Activated gamma-delta T cell (primary cell): ENCODE measurements around the gene NAV3.

Experiments
- DNase-seq: peaks from one replicate; lab custom pipeline; 2025; lab: John Stamatoyannopoulos, UW
- total RNA-seq, 2 donors: gene quantifications; one replicate each; lab custom pipeline; 2026; lab: John Stamatoyannopoulos, UW

NAV3 gene
- total RNA-seq: 0 to 0.13 reads per million in 2 donors

GRCh38 chr12:77830583-77831351 lies at the start of gene NAV3:
Gene NAV3, plus strand, starts transcription at chr12:77830894. Its CDS starts 568 bp downstream, at chr12:77831462.
- DNase-seq: no peak

- no peak for DNase-seq
Observed at GRCh38 chr12:77782034-77782433, 48.7 kb upstream of the NAV3 start.

- no peak for DNase-seq
Observed at GRCh38 chr12:77782766-77783165, 47.9 kb upstream of the NAV3 start.

- DNase-seq: no peak
Observed at GRCh38 chr12:77785211-77785610, 45.5 kb upstream of the NAV3 start.

- no peak for DNase-seq
Observed at GRCh38 chr12:77786675-77787074, 44.0 kb upstream of the NAV3 start.

- DNase-seq: no peak
Observed at GRCh38 chr12:77788231-77789168, 42.2 kb upstream of the NAV3 start.

- no peak for DNase-seq
Observed at GRCh38 chr12:77795699-77796098, 35.0 kb upstream of the NAV3 start.

- no peak for DNase-seq
Observed at GRCh38 chr12:77796775-77797174, 33.9 kb upstream of the NAV3 start.

- no peak for DNase-seq
Observed at GRCh38 chr12:77800501-77800900, 30.2 kb upstream of the NAV3 start.

- no peak for DNase-seq
Observed at GRCh38 chr12:77808534-77808933, 22.2 kb upstream of the NAV3 start.

- DNase-seq: no peak
Observed at GRCh38 chr12:77813558-77813957, 17.1 kb upstream of the NAV3 start.

GRCh38 chr12:77814386-77814785 lies 16.3 kb upstream of the NAV3 start:
- DNase-seq: no peak

GRCh38 chr12:77816196-77816595 lies 14.5 kb upstream of the NAV3 start:
- DNase-seq: no peak

- DNase-seq: no peak
Observed at GRCh38 chr12:77817276-77817675, 13.4 kb upstream of the NAV3 start.

- no peak for DNase-seq
Observed at GRCh38 chr12:77818351-77818750, 12.3 kb upstream of the NAV3 start.

GRCh38 chr12:77821699-77822203 lies 8.9 kb upstream of the NAV3 start:
- DNase-seq: no peak

- no peak for DNase-seq
Observed at GRCh38 chr12:77833329-77833728, 2.6 kb downstream of the NAV3 start.

- DNase-seq: no peak
Observed at GRCh38 chr12:77834618-77835017, 3.9 kb downstream of the NAV3 start.

- DNase-seq: no peak
Observed at GRCh38 chr12:77835969-77836368, 5.3 kb downstream of the NAV3 start.

GRCh38 chr12:77837876-77838291 lies 7.2 kb downstream of the NAV3 start:
- no peak for DNase-seq

GRCh38 chr12:77841521-77841920 lies 10.8 kb downstream of the NAV3 start:
- no peak for DNase-seq

GRCh38 chr12:77842430-77842829 lies 11.7 kb downstream of the NAV3 start:
- no peak for DNase-seq

GRCh38 chr12:77845831-77846230 lies 15.1 kb downstream of the NAV3 start:
- no peak for DNase-seq
